Cardiac muscle cell (in vitro differentiated cells and primary cell): ENCODE results near the gene TKT. TPM values are rescaled to one million over a fixed set of nuclear protein-coding genes. Genes with fewer than 3 reads are reported as not detected.

ENCODE experiments used
- DNase-seq, 2 donors: peaks; one replicate each; pipeline versions ENCODE4 v3.0.0 to v3.0.0-alpha.2; 2010 to 2017; ENCODE audit warnings: low read depth in 1 of 2, low spot score in 1 of 2
- H3K27ac ChIP-seq: fragments of 200-600 bp; sonication (generic); 2 replicates; pipeline ENCODE4 v1.5.1; 2016
- H3K27me3 ChIP-seq: fragments of 200-600 bp; sonication (generic); 2 replicates; pipeline ENCODE4 v1.6.0; 2016; ENCODE audit warnings: control low read depth
- H3K36me3 ChIP-seq: fragments of 200-600 bp; sonication (generic); 2 replicates; pipeline ENCODE4 v1.5.1; 2016; ENCODE audit warnings: control low read depth
- H3K4me1 ChIP-seq: fragments of 200-600 bp; sonication (generic); 2 replicates; pipeline ENCODE4 v1.8.1; 2017; ENCODE audit warnings: low read depth, mild to moderate bottlenecking, mixed run types
- H3K4me3 ChIP-seq: fragments of 200-600 bp; sonication (generic); 2 replicates; pipeline ENCODE4 v1.5.1; 2016; ENCODE audit warnings: mild to moderate bottlenecking
- H3K9me3 ChIP-seq: fragments of 200-600 bp; sonication (generic); 2 replicates; pipeline ENCODE4 v1.5.1; 2017; ENCODE audit warnings: low read depth, mild to moderate bottlenecking, control low read depth
- CTCF ChIP-seq: IDR thresholded peaks from 2 replicates; pipeline ENCODE4 v1.5.1; 2012; ENCODE audit warnings: low read depth, mild to moderate bottlenecking, low read length
- polyA plus RNA-seq: library from polyadenylated mRNA; unstranded; fragments of >200 nt; fragmentation: Nextera tagmentation; extraction: Ambion mirVana; gene quantifications from 2 replicates; pipeline ENCODE4 v1.2.1, GENCODE V29; 2016
- total RNA-seq: library from RNA; depleted of rRNA; stranded (reverse); fragments of >200 nt; gene quantifications from 2 replicates; pipeline ENCODE4 v1.2.3, GENCODE V29; 2016

The TKT gene
- total and polyA plus RNA-seq, 2 experiments from 2014 or later = 70.9 to 119 TPM

- peaks cover 20% of the 10 kb centered on the region for H3K36me3 ChIP-seq
These were observed 39.6 kb upstream of the TKT start for GRCh38 chr3:53295410-53295809.

GRCh38 chr3:53293867-53294266 lies 38.0 kb upstream of the TKT start:
- no peaks in the 10 kb centered on the region for H3K27me3 ChIP-seq
- H3K4me3 ChIP-seq = no peak overlapping the region
- no peaks in the 10 kb centered on the region for H3K4me1 ChIP-seq
- H3K27ac ChIP-seq = no peak overlapping the region
- H3K9me3 ChIP-seq = no peaks in the 10 kb centered on the region
- peaks cover 16% of the 10 kb centered on the region for H3K36me3 ChIP-seq
- no peak for DNase-seq
- no peak for TF ChIP-seq CTCF

More at GRCh38 chr3:53295410-53295809, 39.6 kb upstream of the TKT start:
- no peak for DNase-seq
- Histone ChIP-seq H3K9me3 (no peaks in the 10 kb centered on the region), H3K27me3 (no peaks in the 10 kb centered on the region), H3K27ac (peak overlapping the region; percentile 34), H3K4me3 (no peak overlapping the region), H3K4me1 (no peaks in the 10 kb centered on the region)
- TF ChIP-seq CTCF = no peak

- H3K27ac ChIP-seq = peak overlapping the region; percentile 38
- H3K4me1 ChIP-seq = no peaks in the 10 kb centered on the region
- no peak for DNase-seq
- TF ChIP-seq CTCF = no peak
- no peaks in the 10 kb centered on the region for H3K27me3 ChIP-seq
- peaks cover 46% of the 10 kb centered on the region for H3K36me3 ChIP-seq
- no peaks in the 10 kb centered on the region for H3K9me3 ChIP-seq
- H3K4me3 ChIP-seq = no peak overlapping the region
These were observed 32.4 kb upstream of the TKT start for GRCh38 chr3:53288214-53288613.

GRCh38 chr3:53287131-53287629 lies 31.4 kb upstream of the TKT start:
- peak overlapping the region; percentile 38 for H3K27ac ChIP-seq
- TF ChIP-seq CTCF = no peak
- DNase-seq = peak in 1 of 2 donors; percentile 35
- H3K4me1 ChIP-seq = no peaks in the 10 kb centered on the region
- H3K9me3 ChIP-seq = no peaks in the 10 kb centered on the region
- H3K4me3 ChIP-seq = no peak overlapping the region
- H3K27me3 ChIP-seq = no peaks in the 10 kb centered on the region
- peaks cover 44% of the 10 kb centered on the region for H3K36me3 ChIP-seq

GRCh38 chr3:53286727-53287126 lies 30.9 kb upstream of the TKT start:
- Histone ChIP-seq H3K27ac (peak overlapping the region; percentile 38), H3K4me1 (no peaks in the 10 kb centered on the region), H3K36me3 (peaks cover 40% of the 10 kb centered on the region), H3K9me3 (no peaks in the 10 kb centered on the region), H3K4me3 (no peak overlapping the region), H3K27me3 (no peaks in the 10 kb centered on the region)
- no peak for TF ChIP-seq CTCF
- DNase-seq = no peak
